22Rv1 (cell line): ENCODE results near the gene ARHGAP9.
"Not testable (repeated sequence)": the region's sequence is repeated elsewhere in the genome, so short reads cannot be mapped to it uniquely, and the experiment has no call there.

ENCODE experiments used
- H3K27ac ChIP-seq: fragments of 450-650 bp; 2 replicates; pipeline ENCODE4 v1.5.1; 2017
- ZFX ChIP-seq: fragments of 450-650 bp; IDR thresholded peaks from 2 replicates; pipeline ENCODE4 v1.6.1; 2017; ENCODE audit warnings: antibody characterized with exemption, borderline replicate concordance
- TF ChIP-seq, protein P1 (sequence below): fragments of 450-650 bp; IDR thresholded peaks from 2 replicates; pipeline ENCODE4 v1.5.1; 2017; ENCODE audit warnings: mild to moderate bottlenecking

The ARHGAP9 gene

DNA sequence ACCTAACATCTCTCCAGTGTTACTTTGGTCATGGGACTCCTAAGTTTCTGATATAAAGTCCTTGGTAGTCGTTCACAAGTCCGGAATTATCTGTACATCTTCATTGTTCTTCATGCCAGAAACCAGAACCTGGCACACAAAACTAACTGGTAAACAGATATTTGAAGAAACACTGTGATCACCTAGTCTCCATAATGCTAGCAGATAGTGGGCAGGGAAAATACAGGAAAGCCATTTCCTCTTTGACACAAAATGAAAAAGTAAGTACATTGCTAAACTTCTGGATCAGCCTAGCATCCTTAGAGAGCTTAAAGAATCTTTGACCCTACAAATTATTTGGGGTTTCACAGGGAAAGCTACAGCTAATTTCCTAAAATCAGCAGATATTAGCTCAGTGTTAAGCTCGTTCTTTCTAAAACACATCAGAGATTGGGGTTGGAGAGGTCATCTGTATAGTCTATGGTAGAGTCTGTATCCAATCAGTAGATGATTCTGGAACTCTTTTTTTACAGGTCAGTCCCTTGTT lies 35.8 kb upstream of the ARHGAP9 start:
- peak overlapping the region; percentile 100 for H3K27ac ChIP-seq
- TF ChIP-seq ZFX = no peak
- TF ChIP-seq, protein P1, sequence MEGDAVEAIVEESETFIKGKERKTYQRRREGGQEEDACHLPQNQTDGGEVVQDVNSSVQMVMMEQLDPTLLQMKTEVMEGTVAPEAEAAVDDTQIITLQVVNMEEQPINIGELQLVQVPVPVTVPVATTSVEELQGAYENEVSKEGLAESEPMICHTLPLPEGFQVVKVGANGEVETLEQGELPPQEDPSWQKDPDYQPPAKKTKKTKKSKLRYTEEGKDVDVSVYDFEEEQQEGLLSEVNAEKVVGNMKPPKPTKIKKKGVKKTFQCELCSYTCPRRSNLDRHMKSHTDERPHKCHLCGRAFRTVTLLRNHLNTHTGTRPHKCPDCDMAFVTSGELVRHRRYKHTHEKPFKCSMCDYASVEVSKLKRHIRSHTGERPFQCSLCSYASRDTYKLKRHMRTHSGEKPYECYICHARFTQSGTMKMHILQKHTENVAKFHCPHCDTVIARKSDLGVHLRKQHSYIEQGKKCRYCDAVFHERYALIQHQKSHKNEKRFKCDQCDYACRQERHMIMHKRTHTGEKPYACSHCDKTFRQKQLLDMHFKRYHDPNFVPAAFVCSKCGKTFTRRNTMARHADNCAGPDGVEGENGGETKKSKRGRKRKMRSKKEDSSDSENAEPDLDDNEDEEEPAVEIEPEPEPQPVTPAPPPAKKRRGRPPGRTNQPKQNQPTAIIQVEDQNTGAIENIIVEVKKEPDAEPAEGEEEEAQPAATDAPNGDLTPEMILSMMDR = no peak

DNA sequence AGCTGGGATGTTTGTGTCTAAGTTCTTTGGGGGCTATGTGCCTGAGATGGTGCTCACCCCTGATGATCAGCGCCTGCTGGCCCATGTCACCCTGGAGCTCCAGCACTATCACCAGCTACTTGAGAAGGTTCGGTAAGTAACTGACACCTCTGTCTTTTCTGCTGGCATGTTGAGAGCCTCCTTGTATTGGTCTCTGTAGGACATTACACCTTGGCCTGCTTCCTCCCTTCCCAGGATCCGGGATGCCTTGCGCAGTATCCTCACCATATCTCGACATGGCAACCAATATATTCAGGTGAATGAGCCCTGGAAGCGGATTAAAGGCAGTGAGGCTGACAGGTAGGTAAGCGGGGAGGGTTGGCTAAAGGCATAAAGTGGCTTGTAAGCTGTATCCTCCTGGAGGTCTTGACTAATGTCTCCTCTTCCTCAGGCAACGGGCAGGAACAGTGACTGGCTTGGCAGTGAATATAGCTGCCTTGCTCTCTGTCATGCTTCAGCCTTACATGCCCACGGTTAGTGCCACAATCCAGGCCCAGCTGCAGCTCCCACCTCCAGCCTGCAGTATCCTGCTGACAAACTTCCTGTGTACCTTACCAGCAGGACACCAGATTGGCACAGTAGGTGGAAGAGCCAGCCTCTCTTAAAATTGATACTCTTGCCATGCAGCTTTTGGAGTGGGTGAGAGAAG lies 35.2 kb upstream of the ARHGAP9 start:
- H3K27ac ChIP-seq = peak overlapping the region; percentile 100
- TF ChIP-seq ZFX = no peak
- TF ChIP-seq, protein P1 = no peak

DNA sequence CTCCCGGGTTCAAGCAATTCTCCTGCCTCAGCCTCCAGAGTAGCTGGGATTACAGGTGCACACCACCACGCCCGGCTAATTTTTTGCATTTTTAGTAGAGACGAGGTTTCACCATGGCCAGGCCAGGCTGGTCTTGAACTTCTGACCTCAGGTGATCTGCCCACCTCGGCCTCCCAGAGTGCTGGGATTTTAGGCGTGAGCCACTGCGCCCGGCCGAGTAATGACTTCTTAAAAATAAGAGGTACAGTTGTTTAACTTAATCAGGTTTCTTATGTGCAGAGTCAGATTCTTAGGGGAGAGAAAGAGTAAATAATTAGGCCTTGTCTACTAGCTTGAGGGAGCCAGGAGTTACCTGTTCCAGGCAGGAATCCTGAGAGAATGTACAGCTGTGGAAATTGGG lies 34.6 kb upstream of the ARHGAP9 start:
- peak overlapping the region; percentile 100 for H3K27ac ChIP-seq

DNA sequence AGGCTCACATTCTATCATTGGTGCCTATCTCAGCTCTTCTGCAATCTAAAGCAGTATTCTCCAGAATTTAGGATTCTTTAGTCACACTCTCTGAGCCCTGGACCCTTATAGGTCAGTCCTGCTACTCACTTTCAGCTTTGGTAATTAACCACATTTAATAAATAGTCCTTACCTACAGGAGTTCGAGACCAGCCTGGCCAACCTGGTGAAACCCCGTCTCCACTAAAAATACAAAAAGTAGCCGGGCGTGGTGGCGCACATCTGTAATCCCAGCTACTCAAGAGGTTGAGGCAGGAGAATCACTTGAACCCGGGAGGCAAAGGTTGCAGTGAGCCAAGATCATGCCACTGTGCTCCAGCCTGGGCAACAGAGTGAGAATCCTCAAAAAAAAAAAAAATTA lies 34.0 kb upstream of the ARHGAP9 start:
- peak overlapping the region; percentile 100 for H3K27ac ChIP-seq

DNA sequence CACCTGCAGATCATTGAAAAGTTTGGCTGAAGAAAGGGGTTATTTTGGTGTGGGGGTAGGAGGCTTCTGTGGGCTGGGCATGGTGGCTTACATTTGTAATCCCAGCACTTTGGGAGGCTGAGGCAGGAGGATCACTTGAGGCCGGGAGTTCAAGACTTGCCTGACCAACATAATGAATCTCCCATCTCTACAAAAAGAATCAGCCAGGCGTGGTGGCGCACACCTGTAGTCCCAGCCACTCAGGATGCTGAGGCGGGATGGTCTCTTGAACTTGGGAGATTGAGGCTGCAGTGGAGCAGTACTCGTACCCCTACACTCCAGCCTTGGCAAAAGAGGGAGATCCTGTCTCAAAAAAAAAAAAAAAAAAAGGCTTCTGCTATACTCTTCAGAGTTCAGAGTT lies 33.6 kb upstream of the ARHGAP9 start:
- no peak for TF ChIP-seq ZFX
- TF ChIP-seq, protein P1 = no peak
- H3K27ac ChIP-seq = peak overlapping the region; percentile 100

DNA sequence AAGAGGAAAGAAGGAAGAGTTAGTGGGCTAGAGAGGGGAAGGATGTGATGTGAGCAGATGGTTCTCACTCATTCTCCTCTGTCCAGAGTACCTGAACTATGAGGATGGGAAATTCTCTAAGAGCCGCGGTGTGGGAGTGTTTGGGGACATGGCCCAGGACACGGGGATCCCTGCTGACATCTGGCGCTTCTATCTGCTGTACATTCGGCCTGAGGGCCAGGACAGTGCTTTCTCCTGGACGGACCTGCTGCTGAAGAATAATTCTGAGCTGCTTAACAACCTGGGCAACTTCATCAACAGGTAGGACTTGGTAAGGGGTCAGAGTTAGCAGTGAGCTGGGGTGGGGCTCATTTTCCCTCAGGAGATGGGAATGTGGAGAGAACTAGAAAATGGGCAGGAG lies 33.0 kb upstream of the ARHGAP9 start:
- no peak for TF ChIP-seq ZFX
- TF ChIP-seq, protein P1 = no peak
- peak overlapping the region; percentile 100; the same call in 1 of the 2 replicates for H3K27ac ChIP-seq

DNA sequence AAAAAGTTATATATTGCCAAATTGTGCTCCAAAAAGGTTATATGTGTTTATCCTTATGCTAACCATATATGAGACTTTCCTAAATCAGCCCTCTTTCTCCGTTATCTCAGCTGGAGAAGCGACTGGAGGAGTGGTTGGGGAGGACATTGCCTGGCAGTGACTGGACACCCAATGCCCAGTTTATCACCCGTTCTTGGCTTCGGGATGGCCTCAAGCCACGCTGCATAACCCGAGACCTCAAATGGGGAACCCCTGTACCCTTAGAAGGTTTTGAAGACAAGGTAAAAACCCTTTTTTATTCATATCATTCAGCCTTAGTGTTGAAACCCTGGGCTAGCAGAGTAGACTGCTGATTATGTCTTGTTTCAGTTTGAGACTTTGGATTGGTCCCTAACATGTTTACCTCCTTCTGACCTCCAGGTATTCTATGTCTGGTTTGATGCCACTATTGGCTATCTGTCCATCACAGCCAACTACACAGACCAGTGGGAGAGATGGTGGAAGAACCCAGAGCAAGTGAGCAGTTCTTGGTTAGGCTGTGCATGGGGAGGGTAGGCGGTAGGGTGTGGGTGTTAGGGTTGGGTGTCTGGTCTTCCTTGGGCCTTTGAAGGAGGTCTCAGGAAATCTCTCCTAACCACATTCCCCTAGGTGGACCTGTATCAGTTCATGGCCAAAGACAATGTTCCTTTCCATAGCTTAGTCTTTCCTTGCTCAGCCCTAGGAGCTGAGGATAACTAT lies 32.1 kb upstream of the ARHGAP9 start:
- TF ChIP-seq ZFX = no peak
- TF ChIP-seq, protein P1 = no peak
- peak overlapping the region; percentile 100; the same call in 1 of the 2 replicates for H3K27ac ChIP-seq

DNA sequence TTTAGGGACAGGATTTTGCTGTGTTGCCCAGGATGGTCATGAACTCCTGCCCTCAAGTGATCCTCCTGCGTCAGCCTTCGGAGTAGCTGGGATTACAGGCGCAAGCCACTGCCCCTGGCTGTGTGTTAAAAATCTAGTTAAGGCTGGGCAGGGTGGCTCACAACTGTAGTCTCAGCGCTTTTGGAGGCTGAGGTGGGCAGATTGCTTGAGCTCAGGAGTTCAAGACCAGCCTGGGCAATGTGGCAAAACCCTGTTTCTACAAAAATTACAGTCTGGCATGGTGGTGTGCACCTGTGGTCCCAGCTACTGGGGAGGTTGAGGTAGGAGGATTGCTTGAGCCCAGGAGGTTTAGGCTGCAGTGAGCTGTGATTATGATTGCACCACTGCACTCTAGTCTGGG lies 31.5 kb upstream of the ARHGAP9 start:
- peak overlapping the region; percentile 9; the same call in 1 of the 2 replicates for H3K27ac ChIP-seq
- TF ChIP-seq, protein P1 = no peak
- TF ChIP-seq ZFX = no peak

DNA sequence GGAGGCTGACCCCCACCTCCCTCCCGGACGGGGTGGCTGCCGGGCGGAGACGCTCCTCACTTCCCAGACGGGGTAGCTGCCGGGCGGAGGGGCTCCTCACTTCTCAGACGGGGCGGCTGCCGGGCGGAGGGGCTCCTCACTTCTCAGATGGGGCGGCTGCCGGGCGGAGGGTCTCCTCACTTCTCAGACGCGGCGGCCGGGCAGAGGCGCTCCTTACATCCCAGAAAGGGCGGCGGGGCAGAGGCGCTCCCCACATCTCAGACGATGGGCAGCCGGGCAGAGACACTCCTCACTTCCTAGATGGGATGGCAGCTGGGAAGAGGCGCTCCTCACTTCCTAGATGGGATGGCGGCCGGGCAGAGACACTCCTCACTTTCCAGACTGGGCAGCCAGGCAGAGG lies 28.1 kb upstream of the ARHGAP9 start:
- not testable (repeated sequence) for H3K27ac ChIP-seq

DNA sequence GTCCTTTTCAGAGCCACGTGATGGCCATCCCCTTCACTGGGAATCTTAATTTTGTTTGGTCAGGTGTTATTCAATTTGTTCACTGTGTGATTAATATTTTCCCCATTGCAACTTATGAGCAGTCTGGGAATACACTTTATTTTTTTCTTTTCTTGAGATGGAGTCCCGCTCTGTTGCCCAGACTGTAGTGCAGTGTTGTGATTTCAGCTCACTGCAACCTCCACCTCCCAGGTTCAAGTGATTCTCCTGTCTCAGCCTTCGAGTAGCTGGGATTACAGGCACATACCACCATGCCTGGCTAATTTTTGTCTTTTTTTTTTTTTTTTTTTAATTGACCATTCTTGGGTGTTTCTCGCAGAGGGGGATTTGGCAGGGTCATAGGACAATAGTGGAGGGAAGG lies 26.9 kb upstream of the ARHGAP9 start:
- H3K27ac ChIP-seq = not testable (repeated sequence)

DNA sequence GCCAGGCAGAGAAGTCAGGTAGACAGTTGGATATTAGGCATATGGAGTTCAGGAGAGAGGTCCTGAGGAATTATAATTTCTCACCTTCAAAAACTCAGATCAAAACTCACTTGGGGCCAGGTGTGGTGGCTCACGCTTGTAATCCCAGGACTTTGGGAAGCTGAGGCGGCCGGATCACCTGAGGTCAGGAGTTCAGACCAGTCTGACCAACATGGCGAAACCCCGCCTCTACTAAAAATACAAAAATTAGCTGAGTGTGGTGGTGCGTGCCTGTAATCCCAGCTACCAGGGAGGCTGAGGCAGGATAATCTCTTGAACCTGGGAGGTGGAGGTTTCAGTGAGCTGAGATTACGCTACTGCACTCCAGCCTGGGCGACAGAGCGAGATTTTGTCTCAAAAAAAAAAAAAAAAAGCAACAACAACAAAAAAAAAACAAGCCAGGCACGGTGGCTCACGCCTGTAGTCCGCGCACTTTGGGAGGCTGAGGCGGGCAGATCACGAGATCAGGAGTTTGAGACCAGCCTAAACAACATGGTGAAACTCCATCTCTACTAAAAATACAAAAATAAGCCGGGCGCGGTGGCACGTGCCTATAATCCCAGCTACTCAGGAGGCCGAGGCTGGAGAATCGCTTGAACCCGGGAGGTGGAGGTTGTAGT lies 22.8 kb upstream of the ARHGAP9 start:
- H3K27ac ChIP-seq = not testable (repeated sequence)
